Stimulated activated CD8-positive, alpha-beta memory T cell treated with anti-CD3 and anti-CD28 coated beads, Interleukin-12 subunit alpha, Interleukin-12 subunit beta, amount 100 ng/mL, for 24 hours (primary cell): ENCODE data around the gene CACNB2.

Experiments used
- DNase-seq: peaks from one replicate; pipeline ENCODE4 v3.0.0-alpha.2; 2020; ENCODE audit errors: extremely low read depth

The CACNB2 gene

DNA sequence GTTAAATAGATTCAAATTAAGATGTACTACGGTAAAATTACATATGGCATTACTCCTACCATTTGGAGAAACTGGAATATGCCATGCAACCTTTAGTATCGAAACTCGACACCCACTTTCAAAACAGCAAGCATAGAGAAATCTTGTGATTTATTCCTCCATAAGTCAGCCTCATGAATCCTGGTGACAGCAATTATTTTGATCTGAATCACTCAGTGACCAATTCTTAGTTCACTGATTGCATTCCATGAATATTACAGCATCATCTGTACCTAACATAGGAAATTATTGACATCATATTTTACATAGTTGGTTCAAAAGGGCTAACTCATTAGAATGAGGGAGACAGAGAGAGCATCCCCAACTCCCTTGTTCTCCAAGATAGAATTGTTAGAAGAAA is 89.6 kb downstream of the CACNB2 start:
- no peak for DNase-seq

- DNase-seq = no peak
Observed at GRCh38 chr10:18230794-18231193, 90.6 kb downstream of the CACNB2 start.

DNA sequence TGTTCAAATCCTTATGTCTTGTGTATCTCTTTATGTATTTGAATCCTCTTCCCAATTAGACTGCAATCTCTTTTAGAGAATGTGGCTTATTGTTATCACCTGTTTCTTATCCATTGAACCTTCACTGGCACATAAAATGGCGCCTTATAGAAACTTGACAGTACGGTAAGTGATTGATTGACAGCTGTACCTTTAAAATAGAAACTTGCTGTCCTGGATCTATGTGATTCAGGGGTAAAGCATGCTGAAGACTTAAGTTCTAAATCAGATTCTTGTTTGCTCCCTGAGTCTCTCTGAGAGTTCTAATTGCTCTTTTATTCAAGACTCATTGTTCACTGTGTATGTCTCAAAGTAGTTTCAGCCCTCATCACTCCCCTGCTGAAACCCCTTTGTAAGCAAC is 91.3 kb downstream of the CACNB2 start:
- DNase-seq = no peak

DNA sequence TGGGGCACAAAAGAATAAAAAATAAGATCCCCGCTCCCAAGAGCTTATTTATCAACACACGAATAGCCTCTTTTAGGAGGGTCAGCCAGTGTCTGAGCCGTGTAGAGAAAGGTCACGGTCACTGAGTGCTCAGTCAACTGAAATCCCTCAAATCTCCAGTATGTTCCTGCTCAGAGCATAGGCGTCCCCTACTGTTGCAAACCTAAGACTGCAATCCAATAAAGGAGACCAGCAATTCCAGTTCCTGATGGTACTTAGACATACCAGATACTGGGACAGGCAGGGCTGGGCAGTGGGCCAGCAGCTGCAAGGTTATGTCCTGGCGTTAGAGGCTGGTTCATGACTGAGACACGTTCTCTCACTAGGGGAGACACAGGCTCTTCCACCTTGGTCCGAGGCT is 93.6 kb downstream of the CACNB2 start:
- no peak for DNase-seq

DNA sequence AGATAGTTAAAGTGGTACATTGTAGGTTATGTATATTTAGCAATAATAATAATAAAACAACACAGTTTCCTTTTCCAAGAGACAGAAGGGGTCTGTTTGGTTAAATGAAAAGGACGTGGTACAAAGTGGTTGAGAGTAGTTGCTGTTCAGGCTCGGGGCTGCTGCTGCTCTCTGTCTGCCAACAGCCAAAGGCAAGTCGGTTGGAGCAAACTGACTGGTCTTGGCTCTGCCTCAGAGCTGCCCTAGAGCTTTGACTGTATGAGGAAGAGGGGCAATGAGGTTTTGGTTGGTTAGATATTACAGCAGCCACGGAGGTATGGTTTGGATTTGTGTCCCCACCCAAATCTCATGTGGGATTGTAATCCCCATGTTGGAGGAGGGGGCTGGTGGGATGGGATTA is 95.3 kb downstream of the CACNB2 start:
- DNase-seq = no peak

DNA sequence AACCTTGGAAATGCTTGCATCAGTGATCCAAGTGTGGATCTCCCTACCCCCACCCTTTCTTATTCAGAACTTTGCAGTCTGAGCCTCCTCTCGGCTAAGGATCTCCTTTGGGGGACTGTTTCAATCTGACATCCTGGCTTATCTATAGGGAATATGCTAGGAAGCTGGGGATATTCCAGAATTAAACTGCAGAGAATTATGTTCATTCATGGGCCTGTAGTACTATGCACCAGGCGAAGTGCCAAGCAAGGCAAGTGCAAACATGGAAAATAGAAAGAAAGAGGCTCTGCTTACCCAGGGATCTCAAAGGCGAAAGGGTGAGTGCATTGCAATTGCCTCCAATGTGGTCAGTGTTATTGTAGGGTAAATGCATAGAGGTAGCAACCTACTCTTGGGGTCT is 96.5 kb downstream of the CACNB2 start:
- no peak for DNase-seq

DNA sequence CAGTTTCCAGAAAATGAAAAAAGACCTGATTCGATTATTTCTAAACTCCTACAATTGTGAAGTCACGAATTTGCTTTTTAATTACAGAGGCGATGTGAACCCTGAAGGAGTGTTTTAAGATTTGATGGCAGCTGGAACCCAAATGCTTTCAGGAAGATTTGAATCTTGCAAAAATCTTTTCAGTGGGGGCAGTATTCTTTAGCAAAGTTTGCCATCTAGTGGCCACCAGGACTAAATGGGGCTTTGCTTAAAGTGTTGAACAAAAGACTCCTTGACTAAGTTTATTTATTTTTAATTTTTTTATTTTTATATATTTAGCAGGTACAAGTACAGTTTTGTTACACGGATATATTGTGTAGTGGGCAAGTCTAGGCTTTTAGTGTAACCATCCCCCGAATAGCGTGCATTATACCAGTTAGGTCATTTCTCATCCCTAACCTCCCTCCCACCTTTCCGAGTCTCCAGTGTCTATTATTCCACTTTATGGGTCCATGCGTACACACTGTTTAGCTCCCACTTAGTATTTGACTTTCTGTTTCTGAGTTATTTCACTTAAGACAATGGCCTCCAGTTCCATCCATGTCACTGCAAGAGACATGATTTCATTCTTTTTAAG is 98.8 kb downstream of the CACNB2 start:
- DNase-seq = no peak

- DNase-seq = no peak
Observed at GRCh38 chr10:18240185-18240882, 100.1 kb downstream of the CACNB2 start.

DNA sequence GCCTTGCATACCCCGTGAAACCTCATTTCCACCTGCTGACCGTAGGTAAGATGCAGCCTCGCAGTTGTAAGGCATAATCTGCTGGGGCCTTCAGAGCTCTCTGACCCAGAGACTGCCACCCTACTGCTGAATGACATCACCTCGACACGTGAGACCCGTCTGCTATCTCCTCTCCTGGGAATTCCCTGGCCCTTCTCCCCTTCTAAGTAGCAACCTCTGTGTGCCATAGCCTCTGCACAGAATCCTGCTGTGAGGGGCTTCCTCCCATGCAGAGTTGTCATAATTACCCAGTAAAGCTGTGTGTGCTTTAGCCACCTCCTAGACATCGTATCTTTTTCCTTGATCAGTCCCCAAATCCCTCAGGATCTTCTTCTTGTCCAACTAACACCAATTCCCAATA is 106.7 kb downstream of the CACNB2 start:
- DNase-seq = no peak

DNA sequence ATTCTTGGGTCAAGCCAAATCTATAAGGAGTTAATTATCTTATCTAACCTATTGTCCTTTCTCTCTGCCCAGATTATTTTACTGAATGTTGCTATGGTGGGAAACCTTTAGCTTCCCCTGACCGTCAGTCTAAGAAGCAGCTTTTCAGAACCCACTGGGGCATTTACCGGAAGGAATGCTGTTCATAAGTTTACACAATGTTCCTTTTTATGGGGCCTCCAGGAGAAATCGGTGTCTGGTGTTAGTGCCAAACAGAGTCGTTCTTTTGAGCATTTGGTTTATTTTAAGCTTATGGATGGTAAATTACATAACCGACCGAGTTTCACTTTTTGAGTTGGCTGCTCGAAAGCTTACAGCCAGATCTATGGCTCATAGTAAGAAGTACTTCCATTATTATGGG is 111.9 kb downstream of the CACNB2 start:
- DNase-seq = no peak

GRCh38 chr10:18254086-18254485 is 113.9 kb downstream of the CACNB2 start:
- DNase-seq = no peak

- DNase-seq = no peak
Observed at GRCh38 chr10:18254692-18255091, 114.5 kb downstream of the CACNB2 start.

DNA sequence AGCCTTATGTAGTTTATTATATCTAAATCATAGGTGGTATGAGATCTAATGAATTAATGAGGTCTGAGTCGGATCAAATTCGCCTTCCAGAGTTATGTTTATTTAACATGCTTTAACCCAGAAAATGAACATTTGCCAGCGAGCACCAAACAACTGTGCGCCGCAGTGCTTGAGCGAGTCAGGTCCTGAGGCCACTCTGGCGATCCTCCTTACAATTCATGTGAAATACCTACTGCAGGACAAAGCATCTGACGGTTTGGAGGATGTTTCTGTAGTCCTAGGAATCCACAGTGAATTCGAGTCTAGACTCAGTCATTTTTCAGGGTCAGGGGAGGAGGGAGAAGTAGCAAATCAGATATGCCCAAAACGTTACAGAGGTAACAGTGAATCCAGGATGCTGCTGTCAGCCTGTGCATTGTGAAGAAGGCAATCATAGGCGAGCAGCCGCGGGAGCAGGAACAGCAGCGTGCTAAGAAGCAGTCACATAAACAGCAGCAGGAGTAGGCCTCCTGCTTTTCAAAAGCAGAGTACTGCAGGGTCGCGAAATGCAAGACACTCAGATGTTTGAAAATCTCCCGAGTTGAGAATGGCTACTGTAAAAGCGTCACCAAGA is 120.2 kb downstream of the CACNB2 start:
- DNase-seq = no peak

GRCh38 chr10:18261063-18261610 is 120.9 kb downstream of the CACNB2 start:
- DNase-seq = no peak

GRCh38 chr10:18261768-18262231 is 121.6 kb downstream of the CACNB2 start:
- no peak for DNase-seq

DNA sequence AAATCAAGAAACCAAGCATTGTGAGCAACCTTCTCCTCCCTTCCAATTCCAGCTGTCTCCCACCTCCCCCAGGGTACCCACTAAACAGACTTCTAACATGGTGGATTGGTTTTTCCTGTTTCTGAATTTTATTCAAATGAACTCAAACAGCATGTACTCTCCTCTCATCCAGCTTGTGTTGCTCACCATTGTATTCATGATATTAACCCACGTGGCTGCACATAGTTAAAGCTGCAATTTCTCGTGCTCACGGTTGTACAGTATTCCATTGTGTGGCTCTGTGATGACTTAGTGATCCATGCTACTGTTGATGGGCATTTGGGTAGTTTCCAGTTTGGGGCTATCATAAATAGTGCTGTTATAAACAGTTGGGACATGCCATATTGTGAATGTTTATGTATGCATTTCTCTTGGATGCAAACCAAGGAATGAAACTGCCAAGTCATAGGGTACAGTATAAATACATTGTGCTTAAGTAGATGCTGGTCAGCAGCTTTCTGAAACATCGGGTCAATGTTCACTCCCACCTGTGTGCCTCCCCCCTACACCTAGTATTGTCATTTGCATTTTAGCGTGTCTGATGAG is 124.3 kb downstream of the CACNB2 start:
- no peak for DNase-seq

- DNase-seq = no peak
Observed at GRCh38 chr10:18268005-18268404, 127.8 kb downstream of the CACNB2 start.

DNA sequence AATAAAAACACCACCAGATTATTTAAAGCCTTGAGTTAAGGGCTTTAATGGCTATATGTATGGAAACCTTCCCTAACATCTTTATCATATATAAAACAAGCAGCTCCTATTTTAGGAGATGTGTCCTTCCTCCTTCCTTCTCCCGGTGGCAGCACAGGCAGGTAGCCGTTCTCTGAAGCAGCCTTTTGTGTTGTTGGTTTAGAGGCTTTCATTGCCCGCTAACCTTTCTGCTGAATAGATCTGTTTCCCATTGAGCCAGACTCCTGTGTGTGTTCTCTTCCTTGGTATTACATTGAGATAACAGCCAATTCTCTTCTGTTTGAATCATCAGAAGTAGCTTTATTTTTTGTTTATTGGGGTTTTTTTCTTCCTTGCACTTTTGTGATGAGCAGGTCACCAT is 131.3 kb downstream of the CACNB2 start:
- no peak for DNase-seq

- DNase-seq = no peak
Observed at GRCh38 chr10:18273039-18273438, 132.8 kb downstream of the CACNB2 start.

DNA sequence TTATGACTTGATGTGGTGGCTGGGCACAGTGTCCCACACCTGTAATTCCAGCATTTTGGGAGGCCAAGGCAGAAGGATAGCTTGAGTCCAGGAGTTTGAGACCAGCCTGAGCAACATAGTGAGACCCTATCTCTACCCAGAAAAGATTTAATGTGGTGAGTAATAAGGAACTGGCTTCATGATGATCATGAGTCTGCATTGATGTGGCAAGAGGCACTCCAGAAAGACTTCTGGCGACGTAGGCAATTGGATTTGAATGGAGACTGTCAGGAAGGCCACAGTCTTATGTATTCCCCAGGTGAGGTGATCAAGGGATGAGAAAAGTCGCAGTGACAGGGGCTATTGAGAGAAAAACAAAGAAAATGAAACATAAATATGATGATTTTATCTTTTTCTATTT is 138.0 kb downstream of the CACNB2 start:
- no peak for DNase-seq

DNA sequence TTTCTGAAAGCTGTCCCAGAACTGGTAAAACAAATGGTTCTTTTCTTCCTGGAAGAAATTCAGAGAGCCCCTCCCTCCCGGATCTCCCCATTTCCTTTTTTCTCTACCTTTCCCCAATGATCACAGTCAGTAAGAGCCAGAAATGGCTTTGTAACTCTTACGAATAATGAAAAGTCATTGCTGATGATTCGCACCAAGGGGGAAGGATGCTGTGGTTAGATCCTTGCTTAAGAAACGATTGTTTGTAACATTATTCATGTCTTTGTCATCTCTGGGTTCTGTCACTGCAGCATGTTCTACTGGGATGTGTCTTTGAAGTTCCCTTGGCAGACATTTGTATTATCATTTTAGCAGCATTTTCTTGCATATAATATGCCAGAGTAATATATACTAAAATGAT is 138.9 kb downstream of the CACNB2 start:
- DNase-seq = no peak

GRCh38 chr10:18282094-18282493 is 141.9 kb downstream of the CACNB2 start:
- no peak for DNase-seq
